IPS DF 4.7 (cell line): Measurements from ENCODE around the gene CLDN6.
"Not testable (repeated sequence)": the region's sequence is repeated elsewhere in the genome, so short reads cannot be mapped to it uniquely, and the experiment has no call there.

Experiments
- DNase-seq: peaks from one replicate; pipeline ENCODE4 v3.0.0-alpha.2; 2013; ENCODE audit warnings: low spot score; ENCODE audit errors: extremely low read depth

Gene CLDN6

DNA sequence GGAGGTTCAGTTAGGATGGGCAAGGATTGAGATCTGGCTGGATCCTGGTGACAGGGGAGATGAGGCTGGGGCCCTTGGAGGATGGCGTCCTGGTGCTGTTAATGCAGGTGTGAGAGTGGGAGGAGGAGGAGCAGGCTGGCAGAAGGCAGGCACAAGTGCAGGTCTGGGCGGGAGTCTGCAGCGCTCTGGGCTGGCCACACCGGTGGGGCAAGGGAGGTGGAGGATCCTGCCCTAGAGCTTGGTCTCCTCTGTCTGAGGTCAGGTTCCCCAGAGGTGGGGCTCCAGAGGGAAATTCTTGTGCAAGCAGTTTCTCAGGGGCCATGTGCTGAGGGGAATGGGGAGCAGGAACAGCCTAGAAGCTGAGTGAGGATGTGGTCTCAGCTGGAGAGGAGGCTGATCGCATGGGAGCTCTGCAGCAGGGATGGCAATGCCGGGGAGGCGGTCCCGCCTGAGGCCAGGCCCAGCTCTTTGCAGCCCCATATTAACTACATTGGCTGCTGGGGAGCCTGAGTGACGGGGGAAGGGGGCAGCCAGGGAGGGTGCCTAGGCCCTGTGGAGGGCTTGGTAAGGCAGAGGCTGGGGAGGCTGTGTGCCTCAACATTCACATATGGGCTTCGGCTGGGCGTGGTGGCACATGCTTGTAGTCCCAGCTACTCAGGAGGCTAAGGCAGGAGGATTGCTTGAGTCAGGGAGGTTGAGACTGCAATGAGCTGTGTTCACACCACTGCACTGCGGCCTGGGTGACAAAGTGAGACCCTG is 34.8 kb upstream of the CLDN6 start:
- not testable (repeated sequence) for DNase-seq

DNA sequence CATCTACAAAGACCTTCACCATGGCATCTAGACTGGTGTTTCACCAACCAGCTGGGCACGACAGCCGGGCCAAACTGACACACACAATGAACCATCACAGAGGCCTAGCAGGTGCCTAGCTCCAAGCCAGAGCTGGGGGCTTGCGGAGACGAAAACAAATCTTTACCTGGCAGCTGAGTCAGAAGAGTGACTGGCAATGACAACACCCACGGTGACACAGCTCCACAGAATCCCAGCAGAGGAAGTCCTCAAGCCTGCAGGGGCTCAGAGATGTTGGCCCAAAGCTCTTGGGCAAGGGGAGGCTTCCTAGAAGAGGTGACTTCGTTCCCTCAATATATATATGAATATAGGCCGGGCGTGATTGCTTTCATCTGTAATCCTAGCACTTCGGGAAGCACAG is 33.5 kb upstream of the CLDN6 start:
- DNase-seq: no peak

DNA sequence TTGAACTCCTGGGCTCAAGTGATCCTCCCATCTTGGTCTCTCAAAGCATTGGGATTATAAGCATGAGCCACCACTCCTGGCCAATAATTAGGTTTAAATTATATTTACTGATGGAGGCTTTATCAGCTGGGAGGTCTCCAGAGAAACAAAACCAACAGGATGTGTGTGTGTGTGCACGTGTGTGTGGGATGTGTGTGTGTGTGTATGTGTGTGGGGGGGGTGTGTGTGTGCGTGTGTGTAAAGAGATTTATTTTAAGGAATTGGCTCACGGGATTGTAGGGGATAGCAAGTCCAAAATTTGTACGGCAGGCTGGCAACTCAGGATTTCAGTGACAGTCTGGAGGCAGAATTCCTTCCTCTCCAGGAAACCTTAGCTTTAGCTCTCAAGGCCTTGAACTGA is 33.0 kb upstream of the CLDN6 start:
- DNase-seq: no peak

DNA sequence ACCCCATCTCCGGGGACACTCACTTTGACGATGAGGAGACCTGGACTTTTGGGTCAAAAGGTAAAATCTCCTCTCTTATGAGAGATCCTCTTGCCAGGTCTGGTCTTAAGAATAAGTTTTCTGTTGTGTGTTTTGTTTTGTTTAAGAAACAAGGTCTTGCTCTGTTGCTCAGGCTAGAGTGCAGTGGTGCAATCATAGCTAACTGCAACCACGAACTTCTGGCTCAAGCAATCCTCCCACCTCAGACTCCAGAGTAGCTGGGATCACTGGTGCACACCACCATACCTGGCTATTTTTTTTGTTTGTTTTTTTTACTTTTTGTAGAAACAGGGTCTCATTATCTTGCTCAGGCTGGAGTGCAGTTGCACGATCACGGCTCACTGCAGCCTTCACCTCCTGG is 32.5 kb upstream of the CLDN6 start:
- no peak for DNase-seq

DNA sequence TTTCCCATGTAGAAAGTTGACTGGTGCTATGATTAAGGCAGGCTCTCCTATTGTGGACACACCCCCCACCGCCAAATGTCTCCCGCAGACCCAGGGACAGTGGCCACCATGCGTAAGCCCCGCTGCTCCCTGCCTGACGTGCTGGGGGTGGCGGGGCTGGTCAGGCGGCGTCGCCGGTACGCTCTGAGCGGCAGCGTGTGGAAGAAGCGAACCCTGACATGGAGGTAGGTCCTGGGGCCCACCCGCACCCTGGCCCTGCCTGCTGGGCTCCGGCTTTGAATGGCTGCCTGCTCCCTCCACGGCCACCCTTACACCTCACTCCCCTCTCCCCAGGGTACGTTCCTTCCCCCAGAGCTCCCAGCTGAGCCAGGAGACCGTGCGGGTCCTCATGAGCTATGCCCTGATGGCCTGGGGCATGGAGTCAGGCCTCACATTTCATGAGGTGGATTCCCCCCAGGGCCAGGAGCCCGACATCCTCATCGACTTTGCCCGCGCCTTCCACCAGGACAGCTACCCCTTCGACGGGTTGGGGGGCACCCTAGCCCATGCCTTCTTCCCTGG is 32.0 kb upstream of the CLDN6 start:
- DNase-seq: no peak

DNA sequence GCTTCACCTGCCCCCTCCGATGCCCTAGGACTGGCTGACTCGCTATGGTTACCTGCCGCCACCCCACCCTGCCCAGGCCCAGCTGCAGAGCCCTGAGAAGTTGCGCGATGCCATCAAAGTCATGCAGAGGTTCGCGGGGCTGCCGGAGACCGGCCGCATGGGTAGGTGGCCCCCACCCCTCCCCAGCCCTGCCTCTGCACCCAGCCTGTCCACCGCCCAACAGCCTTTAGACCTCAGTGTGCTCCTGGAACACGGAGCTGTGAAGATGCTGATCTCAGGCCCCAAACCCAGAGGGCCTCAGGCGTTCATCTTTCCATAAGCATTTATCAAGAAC is 29.4 kb upstream of the CLDN6 start:
- DNase-seq: no peak

DNA sequence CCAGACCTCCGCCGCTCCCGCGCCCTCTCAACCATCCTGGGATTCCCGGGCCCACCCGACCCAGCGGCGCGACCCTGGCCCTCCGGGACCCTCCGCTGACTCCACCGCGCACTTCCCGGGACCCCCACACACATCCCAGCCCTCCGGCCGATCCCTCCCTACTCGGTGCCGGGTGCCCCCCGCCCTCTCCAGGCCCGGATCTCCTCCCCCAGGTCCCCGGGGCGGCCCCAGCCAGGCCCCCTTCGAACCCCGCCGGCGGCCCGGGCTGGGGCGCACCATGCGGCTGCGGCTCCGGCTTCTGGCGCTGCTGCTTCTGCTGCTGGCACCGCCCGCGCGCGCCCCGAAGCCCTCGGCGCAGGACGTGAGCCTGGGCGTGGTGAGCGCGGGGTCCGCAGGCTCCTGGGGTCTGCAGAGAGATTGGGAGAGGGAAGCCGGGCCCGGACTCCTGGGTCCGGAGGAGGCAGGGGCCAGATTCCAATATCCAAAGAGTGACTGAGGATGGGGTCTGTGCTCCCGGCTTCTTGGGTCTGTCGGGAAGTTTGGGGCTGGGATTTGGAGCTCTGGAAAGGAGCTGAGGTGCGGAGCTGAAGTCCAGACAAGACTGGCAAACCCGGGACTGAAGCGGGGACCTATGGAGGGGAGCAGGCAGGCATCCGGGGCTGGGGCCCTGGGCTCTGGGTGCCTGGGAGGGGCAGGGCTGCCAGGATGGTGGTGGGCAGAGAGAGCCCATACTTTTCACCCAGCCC is 28.8 kb upstream of the CLDN6 start:
- no peak for DNase-seq

DNA sequence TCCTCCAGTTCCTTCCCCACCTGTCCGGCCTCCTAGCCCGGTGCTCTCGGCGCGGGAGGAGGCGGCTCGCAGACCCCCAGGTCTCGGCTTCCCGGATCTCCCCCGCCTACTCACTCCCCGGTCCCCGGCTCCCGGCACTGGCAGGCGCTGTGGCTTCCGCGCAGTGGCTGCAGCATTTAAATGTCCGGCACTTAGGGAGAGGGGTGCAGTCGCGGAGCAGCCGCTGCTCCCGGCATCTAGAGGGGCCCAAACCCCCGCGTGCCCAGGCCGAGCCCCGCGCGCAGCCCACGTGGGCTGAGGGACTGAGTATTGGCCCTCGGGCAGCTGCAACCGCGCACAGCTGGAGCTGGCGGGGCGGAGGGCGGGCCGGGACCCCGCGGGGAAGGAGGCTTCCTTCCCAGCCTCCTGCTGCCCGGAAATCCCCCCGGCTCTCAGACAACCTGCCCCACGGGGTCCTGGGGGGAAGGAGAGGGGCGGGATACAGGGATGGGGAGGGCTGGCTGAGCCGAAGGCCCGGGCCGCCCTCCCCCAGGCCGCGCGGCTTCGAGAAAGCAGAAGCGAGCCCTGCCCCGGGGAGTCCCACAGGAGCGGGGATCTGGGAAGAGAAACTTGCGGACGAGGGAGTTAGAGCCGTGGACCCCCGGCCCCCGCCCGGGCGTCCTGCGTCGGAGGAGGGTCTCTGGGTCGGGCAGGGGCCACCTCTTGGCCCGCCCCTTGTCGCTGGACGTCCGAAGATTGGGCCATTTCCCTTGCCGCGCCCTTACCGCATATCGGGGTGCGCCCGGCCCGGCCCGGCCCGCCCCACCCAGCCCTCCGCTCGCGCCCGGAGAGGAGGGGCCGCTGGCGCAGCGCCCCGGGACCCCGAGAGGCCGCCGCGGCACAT is 28.0 kb upstream of the CLDN6 start, which contains the start of gene MMP25:
MMP25 (plus strand) TSS at position 804 of the 883 bp plus-strand sequence. CDS start 357 bp downstream, outside the sequence.
- no peak for DNase-seq

DNA sequence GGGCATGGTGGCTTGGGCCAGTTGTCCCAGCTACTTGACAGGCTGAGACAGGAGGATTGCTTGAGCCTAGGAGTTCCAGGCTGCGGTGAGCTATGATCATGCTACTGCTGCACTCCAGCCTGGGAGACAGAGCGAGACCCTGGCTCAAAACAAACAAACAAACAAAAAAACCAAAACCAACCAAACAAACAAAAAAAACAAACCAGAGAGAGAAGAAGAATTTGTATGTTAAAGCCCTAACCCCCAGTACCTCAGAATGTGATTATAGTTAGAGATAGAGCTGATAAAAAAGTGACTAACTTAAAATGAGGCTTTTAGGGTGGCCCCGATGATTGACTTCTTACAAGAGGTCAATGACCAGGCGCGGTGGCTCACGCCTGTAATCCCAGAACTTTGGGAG is 26.7 kb upstream of the CLDN6 start:
- DNase-seq: no peak

DNA sequence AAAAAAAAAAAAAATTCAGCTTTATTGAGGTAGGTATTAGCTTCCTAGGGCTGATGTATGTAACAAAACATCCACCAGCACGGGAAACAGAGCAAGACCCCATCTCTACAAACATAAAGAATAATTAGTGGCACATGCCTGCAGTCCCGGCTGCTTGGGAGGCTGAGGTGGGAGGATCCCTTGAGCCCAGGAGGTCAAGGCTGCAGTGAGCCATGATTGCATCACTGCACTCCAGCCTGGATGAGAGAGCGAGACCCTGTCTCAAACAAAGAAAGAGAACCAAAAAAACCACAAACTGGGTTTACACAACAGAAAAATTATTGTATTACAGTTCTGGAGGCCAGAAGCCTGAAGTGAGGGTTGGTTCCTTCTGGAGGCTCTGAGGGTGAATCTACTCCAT is 24.4 kb upstream of the CLDN6 start:
- DNase-seq: no peak

DNA sequence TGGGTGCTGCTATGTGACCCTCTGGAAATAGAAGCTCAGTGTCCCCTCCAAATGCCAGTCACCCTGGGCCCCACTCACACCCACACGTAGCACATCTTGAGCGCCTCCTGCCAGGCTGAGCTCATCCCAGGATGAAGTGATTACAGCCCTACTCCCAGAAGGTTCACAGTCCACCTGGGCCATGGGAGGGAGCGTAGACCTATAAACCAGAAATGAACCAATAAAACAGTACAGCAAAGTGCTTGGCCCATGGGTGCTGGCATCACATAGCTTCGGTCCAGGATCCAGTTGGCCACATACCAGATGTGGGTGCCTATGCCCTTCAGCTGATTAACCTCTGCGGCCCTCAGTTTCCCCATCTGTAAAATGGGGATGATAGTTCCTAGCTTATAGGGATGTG is 20.9 kb upstream of the CLDN6 start:
- DNase-seq: no peak

DNA sequence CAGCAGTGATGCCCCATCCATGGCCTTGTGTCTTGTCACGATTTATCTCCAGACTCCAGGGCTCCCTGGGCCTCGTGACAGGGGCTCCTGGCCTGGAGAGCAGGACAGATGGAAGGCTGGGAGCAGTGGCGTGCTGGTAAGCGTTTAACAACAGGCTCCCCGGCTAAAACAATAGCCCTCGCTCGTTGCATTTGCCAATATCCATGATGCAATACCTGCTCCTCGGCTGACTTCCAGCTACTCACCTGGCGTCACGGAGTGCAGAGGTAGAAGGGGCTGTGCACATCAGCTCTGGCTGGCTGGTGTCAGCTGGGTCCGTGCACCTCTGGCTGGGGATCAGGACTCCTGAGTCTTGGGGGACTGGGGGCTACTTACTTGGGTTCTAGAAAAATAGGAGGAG is 20.3 kb upstream of the CLDN6 start:
- DNase-seq: no peak

DNA sequence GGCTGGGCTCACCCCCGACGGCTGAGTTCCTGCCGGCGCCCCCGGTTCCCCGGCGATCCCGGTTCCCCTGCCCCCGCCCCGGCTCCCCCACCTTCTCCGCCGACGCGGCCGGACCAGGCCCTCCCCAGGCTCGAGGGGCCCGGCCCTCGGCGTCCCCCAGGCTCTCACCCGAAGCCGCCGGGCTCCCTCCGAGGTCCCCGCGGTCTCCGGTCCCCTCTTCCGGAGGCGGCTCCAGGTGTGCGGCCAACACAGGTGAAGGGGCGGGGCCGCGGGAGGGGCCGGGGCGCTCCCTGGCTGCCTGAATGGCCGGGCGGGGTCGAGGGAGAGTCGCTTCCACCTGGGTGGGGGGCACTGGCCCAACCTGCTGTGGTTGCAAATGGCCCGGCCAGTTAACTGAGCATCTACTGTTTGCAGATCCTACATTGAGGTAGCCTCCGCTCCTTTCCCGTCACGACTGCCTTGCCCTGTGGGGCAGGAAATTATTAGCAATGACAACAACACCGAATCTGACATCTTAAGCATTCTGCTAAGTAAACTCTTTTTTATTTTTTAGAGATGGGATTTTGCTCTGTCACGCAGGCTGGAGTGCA is 18.8 kb upstream of the CLDN6 start, which contains the start of gene BICDL2:
BICDL2 (minus strand) TSS at position 219 of the 590 bp plus-strand sequence. CDS start 1,448 bp downstream, outside the sequence.
- DNase-seq: no peak

DNA sequence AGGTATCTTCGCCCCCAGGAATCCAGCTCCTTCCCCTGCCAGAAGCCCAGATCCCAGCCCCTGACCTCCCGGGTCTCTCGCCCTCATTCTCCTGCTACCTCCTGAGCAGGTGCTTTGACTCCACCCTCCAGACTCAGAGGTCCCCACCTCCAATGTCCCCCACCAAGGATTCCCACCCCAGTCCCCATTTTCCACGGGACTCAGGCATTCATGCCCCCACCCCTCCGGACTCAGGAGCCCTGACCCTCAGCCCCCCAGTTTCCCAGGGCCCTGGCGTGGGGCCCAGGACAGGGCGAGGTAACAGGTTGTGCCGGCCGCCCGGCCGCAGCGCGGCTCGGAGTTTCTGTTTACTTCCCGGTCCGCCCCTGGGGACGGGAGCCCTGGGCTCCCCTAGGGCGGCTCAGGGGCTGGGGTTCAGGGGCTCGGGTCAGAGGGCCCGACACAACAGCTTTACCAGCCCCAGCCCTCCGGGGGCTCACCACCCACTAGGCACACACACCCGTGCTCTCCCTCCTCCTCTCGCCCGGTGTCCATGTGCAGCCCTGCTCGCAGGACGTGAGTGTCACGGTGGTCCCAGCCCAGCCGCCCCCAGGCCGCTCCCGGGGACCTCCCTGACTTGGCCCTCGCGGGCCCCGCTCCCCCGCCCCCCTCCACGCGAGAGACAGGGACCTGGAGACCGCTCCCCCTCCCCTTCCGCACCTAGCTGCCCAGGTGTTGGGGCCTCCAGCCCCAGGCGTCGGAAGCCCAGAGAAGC is 18.2 kb upstream of the CLDN6 start:
- no peak for DNase-seq

DNA sequence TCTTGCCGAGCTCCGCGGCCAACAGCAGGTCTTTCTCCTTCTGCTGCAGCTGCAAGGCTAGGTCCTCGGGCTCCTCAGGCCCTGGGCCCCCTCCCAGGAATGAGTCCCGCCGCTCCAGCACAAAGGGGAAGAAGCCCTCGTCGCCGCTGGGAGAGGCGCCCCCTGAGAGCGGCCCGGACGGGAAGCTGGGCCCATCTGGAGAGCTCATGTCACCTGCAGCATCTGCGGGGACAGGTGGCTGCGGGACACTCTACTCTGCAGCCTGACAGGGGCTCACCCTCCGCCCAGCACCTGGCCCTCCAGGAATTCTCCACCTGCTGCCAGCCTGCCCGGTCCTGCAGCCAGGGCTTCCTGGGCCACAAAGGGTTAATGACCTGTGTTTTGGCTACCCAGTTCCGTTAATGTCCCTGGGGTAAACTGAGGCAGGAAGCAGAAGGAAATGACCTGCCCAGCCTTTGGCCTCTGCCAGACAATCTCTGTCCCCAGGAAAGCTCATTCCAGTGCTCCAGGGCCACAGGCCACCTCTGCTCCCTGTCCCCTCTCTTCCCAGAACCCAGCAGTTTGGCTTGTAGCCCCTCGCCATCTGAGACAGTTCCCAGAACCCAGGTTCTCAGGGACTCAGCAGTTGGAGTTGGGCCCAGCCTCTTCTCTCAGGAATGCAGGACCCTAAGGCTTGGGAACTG is 17.4 kb upstream of the CLDN6 start:
- no peak for DNase-seq

DNA sequence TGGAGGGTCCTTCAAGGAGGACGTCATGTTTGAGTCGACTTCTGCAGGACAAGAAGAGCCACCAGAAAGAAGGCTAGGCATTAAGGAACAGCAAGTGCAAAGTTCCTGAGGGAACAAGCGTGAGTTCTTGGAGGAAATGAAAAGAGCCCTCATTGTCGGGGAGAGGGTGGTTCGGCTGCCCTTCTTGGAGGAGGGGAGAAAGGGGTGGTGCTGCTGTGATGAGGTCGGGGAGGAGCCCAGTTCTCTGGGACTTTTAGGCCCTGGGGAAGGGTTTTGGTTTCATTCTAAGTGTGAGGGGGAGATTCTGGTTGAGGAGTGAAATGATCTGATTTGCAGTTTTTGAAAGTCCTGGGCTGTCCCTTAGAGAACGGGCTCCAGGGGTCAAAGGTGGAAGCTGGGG is 14.6 kb upstream of the CLDN6 start:
- no peak for DNase-seq

DNA sequence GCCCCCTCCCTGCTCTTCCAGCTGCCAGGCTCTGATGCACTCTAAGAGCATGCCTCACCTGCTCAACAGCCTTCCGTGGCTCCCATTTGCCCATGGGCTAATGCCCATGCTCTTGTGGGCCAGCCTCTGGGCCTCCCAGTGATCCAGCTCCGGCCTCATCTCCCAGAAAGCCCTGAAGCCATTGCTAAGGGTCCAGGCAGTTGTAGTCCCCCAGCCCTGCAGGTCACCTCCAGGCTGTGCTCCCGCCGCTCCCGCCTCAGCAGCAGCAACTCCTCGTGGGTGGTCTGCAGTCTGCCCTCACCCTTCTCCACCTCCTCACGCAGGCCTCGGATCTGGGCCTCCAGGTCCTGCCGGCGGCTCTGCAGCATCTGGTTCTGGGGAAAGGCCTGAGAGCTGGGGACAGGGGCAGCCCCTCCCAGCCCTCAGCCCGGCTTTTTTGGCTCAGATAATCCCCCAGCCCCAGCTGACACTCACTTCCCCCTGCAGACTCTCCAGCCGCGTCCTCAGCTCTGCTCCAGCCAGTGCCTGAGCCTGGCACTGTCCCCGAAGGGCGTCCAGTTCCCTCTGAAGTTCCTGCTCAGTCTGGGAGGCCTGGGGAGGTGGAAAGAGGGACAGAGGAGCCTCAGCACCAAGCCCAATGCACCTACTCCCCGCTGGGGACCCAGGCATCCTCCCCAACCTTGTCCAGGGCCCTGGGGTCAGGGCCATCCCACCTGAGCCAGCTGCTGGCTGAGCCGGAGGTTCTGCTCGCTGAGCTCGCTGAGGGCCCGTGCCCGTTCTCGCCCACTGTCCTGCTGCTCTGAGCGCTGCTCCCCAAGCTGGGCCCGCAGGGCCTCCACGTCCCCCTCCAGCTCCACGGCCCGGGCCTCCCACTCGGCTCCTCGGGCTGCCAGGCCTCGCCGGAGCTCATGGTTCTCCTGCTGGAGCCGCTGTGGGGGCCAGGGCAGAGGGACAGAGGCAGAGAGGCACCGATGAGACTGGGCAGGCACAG is 12.5 kb upstream of the CLDN6 start:
- no peak for DNase-seq

DNA sequence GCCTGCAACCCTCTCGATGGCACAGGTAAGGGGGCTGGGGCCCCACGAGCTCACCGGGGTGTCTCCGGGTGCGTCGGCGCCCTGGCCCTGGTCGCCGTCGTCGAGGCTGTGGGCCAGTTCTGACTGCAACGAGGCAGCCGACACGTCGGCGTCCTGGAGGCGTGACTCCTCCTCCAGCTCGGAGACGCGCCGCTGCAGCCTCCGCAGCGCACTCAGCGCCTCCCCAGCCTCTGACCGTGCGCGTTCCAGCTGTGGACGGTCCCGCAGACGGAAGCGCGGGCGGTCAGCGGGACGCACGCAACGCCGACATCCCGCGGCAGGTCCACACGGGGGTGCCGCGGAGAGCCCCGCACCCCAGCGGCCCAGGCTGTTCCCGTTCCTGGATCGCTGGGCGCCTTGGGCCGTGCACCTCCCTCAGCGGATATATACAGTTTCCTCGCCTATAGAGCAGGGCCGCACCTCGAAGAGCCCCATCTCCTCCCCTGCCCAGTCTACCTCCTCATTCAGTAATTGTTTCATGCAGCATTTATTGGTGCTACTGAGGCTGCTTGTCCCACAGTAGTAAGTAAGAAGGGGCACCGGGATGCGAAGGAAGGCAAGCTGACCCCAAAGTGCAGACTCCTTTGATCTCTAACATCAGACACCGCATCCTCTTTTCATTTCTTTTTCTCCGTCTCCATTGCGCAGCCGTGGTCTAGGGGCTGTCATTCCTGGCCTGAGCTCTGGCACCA is 11.7 kb upstream of the CLDN6 start:
- DNase-seq: no peak
